K562 (cell line): ENCODE data around the gene IRS2. TPM values are rescaled to one million over a fixed set of nuclear protein-coding genes. Genes with fewer than 3 reads are reported as not detected.

Experiments
- BRD4 ChIP-seq: fragments of 200-600 bp; sonication (generic); IDR thresholded peaks from 2 replicates; pipeline ENCODE4 v1.6.1; 2017; ENCODE audit warnings: inconsistent platforms
- CHD1 ChIP-seq: fragments of 200-600 bp; sonication (generic); IDR thresholded peaks from one replicate; pipeline ENCODE4 v1.6.1; 2012; ENCODE audit warnings: mild to moderate bottlenecking, moderate library complexity, low read length, inconsistent platforms
- DMBX1 ChIP-seq: fragments of 250-450 bp; sonication (Bioruptor Pico); IDR thresholded peaks from 2 replicates; pipeline ENCODE4 v1.8.0; 2022; ENCODE audit warnings: inconsistent platforms, mild to moderate bottlenecking, moderate library complexity, borderline replicate concordance
- ESRRA ChIP-seq: fragments of 450-650 bp; IDR thresholded peaks from 2 replicates; pipeline ENCODE4 v1.6.1; 2014; ENCODE audit warnings: low read depth, mild to moderate bottlenecking, moderate library complexity, borderline replicate concordance
- FOXJ3 ChIP-seq: sonication (generic); formaldehyde crosslinking; IDR thresholded peaks from 2 replicates; pipeline ENCODE4 v1.4.0; 2020; ENCODE audit warnings: mild to moderate bottlenecking, missing genetic modification reagents
- HNRNPL ChIP-seq: fragments of 200-400 bp; formaldehyde crosslinking; IDR thresholded peaks from 2 replicates; pipeline ENCODE4 v1.6.1; 2017; ENCODE audit warnings: low read depth, mild to moderate bottlenecking, low read length
- L3MBTL2 ChIP-seq: fragments of 450-650 bp; IDR thresholded peaks from 2 replicates; pipeline ENCODE4 v1.6.1; 2016; ENCODE audit warnings: mild to moderate bottlenecking, moderate library complexity
- NFATC3 ChIP-seq: fragments of 450-650 bp; IDR thresholded peaks from 2 replicates; pipeline ENCODE4 v1.6.1; 2017; ENCODE audit warnings: mild to moderate bottlenecking
- NFE2L1 ChIP-seq: fragments of 450-650 bp; IDR thresholded peaks from 2 replicates; pipeline ENCODE4 v1.6.1; 2016; ENCODE audit warnings: missing genetic modification characterization, low read depth, mild to moderate bottlenecking, missing compliant biosample characterization, moderate library complexity, borderline replicate concordance
- NR4A1 ChIP-seq, 2 experiments: fragments of 250-450 bp in 1 of 2; fragments of 450-650 bp in 1 of 2; sonication (Bioruptor Pico) in 1 of 2; IDR thresholded peaks; 2 replicates each; pipeline versions ENCODE4 v1.4.0 to v1.6.1; 2016 to 2020; ENCODE audit warnings: mild to moderate bottlenecking in 2 of 2, missing compliant biosample characterization in 1 of 2, missing genetic modification characterization in 1 of 2, moderate library complexity in 1 of 2
- ZNF398 ChIP-seq: fragments of 250-450 bp; sonication (Bioruptor Pico); IDR thresholded peaks from 2 replicates; pipeline ENCODE4 v1.8.0; 2021; ENCODE audit warnings: moderate library complexity, mild to moderate bottlenecking, inconsistent platforms
- polyA plus RNA-seq, 8 experiments: library from polyadenylated mRNA; depleted of rRNA in 4 of 8; stranded (reverse) in 5 of 8; unstranded in 3 of 8; fragments of >200 nt; fragmentation: Nextera tagmentation in 2 of 8; fragmentation: Illumina TruSeq in 1 of 8; extraction: Ambion mirVana in 2 of 8; extraction: Trizol in 1 of 8; gene quantifications; 2 replicates each; pipeline versions ENCODE4 v1.2.1 to v1.2.3, GENCODE V29; 2011 to 2014; ENCODE audit warnings: inconsistent platforms in 1 of 8, missing spikeins in 1 of 8
- total RNA-seq, 7 experiments: library from RNA; depleted of rRNA in 6 of 7; stranded (reverse); fragments of >200 nt in 6 of 7; fragmentation: Illumina TruSeq in 2 of 7; extraction: Trizol in 2 of 7; gene quantifications; 2 replicates each; pipeline versions ENCODE4 v1.2.1 to v1.2.3, GENCODE V29; 2011 to 2021; ENCODE audit warnings: low replicate concordance in 1 of 7

The IRS2 gene
- total and polyA plus RNA-seq, 9 of the 15 experiments (the other 6 are each of a cell fraction or from before 2014, with no cell fraction given) = 0.36 to 4.6 (median 0.63) TPM

- TF ChIP-seq CHD1 = no peak
- no peak for TF ChIP-seq L3MBTL2
- TF ChIP-seq FOXJ3 (CRISPR knock-in tag) = no peak
- TF ChIP-seq DMBX1 (CRISPR knock-in tag) = 0 out of 2 replicates have a peak, but pooled peaks have one; percentile 44
- TF ChIP-seq NFE2L1 (tag) = no peak
- TF ChIP-seq NFATC3 = no peak
- no peak for TF ChIP-seq NR4A1 (CRISPR knock-in tag; IDR thresholded peaks at IDR 0.05)
- TF ChIP-seq NR4A1 (tag; IDR thresholded peaks at IDR 0.05) = 0 out of 2 replicates have a peak, but pooled peaks have one; percentile 42
- no peak for TF ChIP-seq ZNF398 (CRISPR knock-in tag)
- TF ChIP-seq HNRNPL = no peak
- TF ChIP-seq ESRRA = no peak
- peak; percentile 67 for TF ChIP-seq BRD4
Measured at GRCh38 chr13:109706015-109706715, 80.2 kb downstream of the IRS2 start (continued).
